WI38 (cell line): Measurements from ENCODE around the gene BCAP29.

Experiments
- H3K4me3 ChIP-seq: 2 replicates; pipeline ENCODE4 v1.5.1; 2011; ENCODE audit warnings: low read depth, mild to moderate bottlenecking, control low read depth, low read length
- TF ChIP-seq, protein P1 (sequence below): IDR thresholded peaks from 2 replicates; pipeline ENCODE4 v1.5.1; 2012; ENCODE audit warnings: low read depth, mild to moderate bottlenecking, control low read depth, low read length

The BCAP29 gene

DNA sequence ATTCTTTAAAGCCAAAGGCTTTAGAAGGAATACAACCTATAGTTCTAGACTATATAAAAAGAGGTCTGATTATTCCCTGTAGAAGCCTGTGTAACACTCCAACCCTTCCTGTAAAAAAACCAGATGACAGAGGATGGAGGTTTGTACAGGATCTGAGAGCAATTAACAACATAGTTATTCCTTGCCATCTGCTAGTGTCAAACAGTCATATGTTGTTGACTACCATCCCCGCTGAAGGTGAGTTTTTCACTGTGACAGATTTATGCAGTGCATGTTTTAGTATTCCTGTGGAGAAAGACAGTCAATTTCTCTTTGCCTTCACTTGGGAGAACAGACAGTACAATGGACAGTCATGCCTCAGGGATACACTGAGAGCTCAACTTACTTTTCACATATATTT lies 61.6 kb downstream of the BCAP29 start:
- TF ChIP-seq, protein P1, sequence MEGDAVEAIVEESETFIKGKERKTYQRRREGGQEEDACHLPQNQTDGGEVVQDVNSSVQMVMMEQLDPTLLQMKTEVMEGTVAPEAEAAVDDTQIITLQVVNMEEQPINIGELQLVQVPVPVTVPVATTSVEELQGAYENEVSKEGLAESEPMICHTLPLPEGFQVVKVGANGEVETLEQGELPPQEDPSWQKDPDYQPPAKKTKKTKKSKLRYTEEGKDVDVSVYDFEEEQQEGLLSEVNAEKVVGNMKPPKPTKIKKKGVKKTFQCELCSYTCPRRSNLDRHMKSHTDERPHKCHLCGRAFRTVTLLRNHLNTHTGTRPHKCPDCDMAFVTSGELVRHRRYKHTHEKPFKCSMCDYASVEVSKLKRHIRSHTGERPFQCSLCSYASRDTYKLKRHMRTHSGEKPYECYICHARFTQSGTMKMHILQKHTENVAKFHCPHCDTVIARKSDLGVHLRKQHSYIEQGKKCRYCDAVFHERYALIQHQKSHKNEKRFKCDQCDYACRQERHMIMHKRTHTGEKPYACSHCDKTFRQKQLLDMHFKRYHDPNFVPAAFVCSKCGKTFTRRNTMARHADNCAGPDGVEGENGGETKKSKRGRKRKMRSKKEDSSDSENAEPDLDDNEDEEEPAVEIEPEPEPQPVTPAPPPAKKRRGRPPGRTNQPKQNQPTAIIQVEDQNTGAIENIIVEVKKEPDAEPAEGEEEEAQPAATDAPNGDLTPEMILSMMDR = no peak

DNA sequence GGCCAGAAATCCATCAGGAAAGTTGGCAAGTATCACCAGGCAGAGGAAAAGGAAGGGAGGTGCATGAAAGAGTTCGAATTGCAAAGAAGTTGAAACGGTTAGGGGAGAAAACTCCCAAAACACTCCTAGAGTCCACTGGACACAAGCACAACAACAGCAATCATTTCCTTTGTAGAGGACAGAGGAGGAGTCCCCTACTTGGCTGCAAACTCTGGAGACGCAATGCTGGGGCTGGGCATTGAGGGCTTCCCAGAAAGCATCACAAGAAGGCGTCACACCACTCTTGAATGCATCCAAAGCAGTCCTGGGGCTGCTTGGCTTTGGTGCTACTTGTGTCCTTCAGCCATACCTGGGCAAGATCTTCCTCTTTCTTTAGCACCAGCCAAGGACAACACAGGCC lies 62.5 kb downstream of the BCAP29 start:
- TF ChIP-seq, protein P1 = no peak

More for the DNA sequence above, 61.6 kb downstream of the BCAP29 start:
- H3K4me3 ChIP-seq = no peak overlapping the region

DNA sequence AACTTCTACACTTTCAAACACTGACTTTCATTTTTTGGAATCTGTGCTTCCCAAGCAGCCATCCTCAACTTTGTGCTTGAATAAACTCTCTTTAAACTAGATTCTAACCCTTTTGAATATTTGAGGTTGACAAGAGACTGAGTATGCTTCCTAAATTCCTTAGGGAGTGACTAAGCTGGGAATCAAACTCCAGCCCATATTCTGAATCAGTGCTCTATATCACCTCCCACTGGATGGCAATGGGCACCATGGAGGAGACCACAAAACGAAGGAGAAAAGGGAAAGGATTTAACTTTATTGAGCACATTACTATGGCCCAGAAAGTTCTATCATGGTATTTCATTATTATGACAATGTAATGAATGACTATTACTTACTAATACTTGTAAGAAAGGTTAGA lies 63.4 kb downstream of the BCAP29 start:
- TF ChIP-seq, protein P1 = peak; percentile 55
- H3K4me3 ChIP-seq = no peak overlapping the region

More for the DNA sequence above, 62.5 kb downstream of the BCAP29 start:
- no peak overlapping the region for H3K4me3 ChIP-seq

DNA sequence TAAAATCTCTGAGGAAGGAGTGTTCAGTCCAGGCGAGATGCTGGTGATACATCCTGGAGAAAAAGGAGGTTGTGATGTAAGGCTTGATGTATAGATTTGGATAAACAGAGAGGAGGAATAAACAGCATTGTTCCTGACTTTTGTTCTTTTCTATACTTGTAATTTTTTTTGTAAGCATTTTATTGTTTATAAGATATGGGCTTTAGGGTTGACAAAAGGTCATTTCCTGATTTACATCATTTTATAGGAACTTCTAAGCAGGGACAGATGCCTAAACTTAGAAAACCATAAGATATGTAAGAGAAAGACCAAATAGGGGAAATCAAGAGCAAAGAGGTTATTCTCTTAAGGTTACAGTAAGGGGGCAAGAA lies 63.9 kb downstream of the BCAP29 start:
- no peak overlapping the region for H3K4me3 ChIP-seq
- TF ChIP-seq, protein P1 = no peak

DNA sequence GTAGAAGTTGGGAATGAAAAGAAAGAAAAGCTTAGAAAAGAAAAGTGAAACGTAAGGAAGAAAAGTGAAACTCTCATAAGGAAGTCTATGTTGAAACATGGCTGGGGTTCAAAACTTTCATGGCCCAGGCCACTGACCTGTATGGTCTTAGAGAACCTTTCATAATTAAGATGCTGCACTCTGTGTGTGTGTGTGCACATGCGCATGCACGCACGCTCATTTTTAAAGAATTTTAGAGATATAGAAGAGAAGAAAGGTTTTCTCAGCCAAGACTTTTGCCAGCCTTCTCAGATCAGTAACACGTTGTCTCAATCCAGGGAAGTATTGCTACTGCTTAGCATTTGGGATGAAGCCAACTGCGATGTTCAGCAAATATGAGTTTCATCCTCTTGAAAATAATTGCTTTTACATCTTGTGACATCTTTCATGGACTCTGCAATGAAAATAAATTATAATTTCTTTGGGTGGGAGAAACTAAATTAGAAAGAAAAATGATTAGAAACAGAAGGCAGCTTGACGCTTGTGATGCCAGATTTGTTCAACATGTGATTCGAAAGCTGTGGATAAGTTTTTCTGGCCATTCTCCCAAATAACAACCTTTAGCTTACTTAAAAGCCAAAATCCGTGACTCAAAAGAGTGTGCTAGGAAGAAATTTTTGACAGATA lies 64.4 kb downstream of the BCAP29 start:
- TF ChIP-seq, protein P1 = no peak
- H3K4me3 ChIP-seq = no peak overlapping the region

DNA sequence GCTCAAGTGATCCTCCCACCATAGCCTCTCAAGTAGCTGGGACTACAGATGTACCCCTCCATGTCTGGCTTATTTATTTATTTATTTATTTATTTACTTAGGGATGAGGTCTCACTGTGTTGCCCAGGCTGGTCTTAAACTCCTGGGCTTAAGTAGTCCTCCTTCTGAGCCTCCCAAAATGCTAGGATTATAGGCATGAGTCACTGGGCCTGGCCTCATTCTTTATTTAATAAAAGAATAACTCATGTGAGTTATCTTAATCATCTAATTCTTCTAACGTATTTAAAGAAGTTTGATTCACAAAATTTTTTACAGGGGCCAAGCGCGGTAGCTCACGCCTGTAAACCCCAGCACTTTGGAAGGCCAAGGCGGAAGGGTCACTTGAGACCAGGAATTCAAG lies 72.6 kb downstream of the BCAP29 start:
- H3K4me3 ChIP-seq = no peak overlapping the region
- TF ChIP-seq, protein P1 = no peak

DNA sequence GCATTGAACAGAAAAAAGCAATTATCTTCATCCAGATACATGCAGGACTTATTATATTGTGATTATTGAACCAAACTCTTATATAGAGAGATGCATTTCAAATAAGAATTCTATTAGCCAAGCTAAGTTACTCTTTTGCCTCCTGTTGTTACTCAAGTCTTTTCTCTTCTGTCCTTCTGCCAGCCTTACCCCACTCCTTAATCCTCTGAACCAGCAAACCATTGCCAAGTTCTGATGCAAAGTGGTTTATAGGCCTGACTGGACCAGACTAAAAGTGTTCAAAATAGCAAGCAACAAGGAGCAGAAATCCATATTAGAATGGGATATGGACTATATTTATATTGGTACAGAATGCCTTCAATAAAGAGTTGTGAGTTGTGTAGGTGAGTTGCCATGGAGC lies 78.4 kb downstream of the BCAP29 start:
- TF ChIP-seq, protein P1 = no peak
- no peak overlapping the region for H3K4me3 ChIP-seq
